HL-60 (cell line): ENCODE data around the gene EZH1.

Experiments
- POLR2AphosphoS5 ChIP-seq: IDR thresholded peaks from 2 replicates; pipeline ENCODE4 v1.6.1; 2012; ENCODE audit warnings: low read depth
- SPI1 ChIP-seq: IDR thresholded peaks from 2 replicates; pipeline ENCODE4 v1.6.1; 2012; ENCODE audit warnings: low read depth, mild to moderate bottlenecking, borderline replicate concordance
- TF ChIP-seq, protein P1 (sequence below): IDR thresholded peaks from one replicate; pipeline ENCODE4 v1.5.1; 2011; ENCODE audit warnings: low read length, control low read depth, inconsistent platforms; ENCODE audit not compliant: insufficient read depth
- TF ChIP-seq, protein P2 (sequence below): IDR thresholded peaks from 2 replicates; pipeline ENCODE4 v1.6.1; 2012; ENCODE audit warnings: low read depth; ENCODE audit not compliant: insufficient replicate concordance

DNA sequence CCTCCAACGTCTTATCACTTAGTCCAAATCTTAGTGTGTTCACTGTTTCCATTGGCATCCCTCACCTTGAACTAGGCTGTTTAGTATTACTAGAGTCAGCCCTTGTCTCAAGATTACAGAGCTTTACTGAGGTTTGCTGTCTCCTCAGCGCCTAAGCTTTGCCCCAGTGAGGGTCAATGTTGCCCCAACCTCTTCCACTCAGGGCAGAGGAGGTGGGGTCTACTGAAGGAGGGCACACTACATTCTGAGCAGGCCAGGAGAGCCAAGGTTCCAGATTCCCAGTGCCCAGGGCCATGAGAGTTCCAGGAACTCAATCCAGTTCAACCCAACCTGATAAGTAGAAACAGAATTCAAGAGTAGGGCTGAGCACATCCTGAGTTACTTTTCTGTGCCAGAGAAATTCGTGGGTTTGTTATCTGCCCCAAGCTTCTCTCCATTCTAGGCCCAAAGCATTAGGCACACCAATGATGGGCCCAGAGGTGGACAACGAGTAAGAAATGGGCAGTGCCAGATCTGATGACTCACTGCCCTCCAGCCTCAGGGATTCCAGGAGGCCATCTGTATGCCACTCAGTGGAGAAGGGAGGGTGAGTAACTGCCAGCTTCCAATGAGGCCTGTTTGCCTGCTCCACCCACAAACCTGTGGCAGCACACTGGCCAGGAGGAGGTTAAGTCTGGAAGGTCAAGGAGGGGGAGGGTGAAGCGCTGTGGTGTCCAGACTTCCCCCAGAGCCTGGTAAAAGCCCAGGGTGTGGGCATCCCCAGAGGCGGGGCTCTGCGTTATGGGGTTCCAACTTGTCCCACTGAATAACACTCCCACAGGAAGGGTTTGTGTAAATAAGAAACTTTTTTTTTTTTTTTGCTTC lies 77.5 kb downstream of the EZH1 start:
- TF ChIP-seq POLR2AphosphoS5 (no peak), SPI1 (no peak)
- TF ChIP-seq, protein P1, sequence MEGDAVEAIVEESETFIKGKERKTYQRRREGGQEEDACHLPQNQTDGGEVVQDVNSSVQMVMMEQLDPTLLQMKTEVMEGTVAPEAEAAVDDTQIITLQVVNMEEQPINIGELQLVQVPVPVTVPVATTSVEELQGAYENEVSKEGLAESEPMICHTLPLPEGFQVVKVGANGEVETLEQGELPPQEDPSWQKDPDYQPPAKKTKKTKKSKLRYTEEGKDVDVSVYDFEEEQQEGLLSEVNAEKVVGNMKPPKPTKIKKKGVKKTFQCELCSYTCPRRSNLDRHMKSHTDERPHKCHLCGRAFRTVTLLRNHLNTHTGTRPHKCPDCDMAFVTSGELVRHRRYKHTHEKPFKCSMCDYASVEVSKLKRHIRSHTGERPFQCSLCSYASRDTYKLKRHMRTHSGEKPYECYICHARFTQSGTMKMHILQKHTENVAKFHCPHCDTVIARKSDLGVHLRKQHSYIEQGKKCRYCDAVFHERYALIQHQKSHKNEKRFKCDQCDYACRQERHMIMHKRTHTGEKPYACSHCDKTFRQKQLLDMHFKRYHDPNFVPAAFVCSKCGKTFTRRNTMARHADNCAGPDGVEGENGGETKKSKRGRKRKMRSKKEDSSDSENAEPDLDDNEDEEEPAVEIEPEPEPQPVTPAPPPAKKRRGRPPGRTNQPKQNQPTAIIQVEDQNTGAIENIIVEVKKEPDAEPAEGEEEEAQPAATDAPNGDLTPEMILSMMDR: no peak
- TF ChIP-seq, protein P2, sequence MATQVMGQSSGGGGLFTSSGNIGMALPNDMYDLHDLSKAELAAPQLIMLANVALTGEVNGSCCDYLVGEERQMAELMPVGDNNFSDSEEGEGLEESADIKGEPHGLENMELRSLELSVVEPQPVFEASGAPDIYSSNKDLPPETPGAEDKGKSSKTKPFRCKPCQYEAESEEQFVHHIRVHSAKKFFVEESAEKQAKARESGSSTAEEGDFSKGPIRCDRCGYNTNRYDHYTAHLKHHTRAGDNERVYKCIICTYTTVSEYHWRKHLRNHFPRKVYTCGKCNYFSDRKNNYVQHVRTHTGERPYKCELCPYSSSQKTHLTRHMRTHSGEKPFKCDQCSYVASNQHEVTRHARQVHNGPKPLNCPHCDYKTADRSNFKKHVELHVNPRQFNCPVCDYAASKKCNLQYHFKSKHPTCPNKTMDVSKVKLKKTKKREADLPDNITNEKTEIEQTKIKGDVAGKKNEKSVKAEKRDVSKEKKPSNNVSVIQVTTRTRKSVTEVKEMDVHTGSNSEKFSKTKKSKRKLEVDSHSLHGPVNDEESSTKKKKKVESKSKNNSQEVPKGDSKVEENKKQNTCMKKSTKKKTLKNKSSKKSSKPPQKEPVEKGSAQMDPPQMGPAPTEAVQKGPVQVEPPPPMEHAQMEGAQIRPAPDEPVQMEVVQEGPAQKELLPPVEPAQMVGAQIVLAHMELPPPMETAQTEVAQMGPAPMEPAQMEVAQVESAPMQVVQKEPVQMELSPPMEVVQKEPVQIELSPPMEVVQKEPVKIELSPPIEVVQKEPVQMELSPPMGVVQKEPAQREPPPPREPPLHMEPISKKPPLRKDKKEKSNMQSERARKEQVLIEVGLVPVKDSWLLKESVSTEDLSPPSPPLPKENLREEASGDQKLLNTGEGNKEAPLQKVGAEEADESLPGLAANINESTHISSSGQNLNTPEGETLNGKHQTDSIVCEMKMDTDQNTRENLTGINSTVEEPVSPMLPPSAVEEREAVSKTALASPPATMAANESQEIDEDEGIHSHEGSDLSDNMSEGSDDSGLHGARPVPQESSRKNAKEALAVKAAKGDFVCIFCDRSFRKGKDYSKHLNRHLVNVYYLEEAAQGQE: no peak
